ENCODE results near the gene UNC5A. TPM values are rescaled to one million over a fixed set of nuclear protein-coding genes. Genes with fewer than 3 reads are reported as not detected.
"Not testable (repeated sequence)": the region's sequence is repeated elsewhere in the genome, so short reads cannot be mapped to it uniquely, and the experiment has no call there.

UNC5A gene
- total RNA-seq, 6 experiments from 2014 or later, result not detected

GRCh38 chr5:176868126-176868525 is 57.8 kb downstream of the UNC5A start:
- Histone ChIP-seq H3K9me3 (no peaks in the 10 kb centered on the region), H3K27me3 (no peaks in the 10 kb centered on the region), H3K4me3 (no peak overlapping the region), H3K36me3 (no peaks in the 10 kb centered on the region), H3K4me1 (no peaks in the 10 kb centered on the region), H3K27ac (no peak overlapping the region)
- 83% methylated on average over 2 of the region's 14 CpGs for WGBS (ENCODE audit: insufficient coverage, low coverage, low lambda C conversion rate, missing lambda C conversion rate)
- intact Hi-C loops (cut with DNase I), result no loop called here
- TF ChIP-seq CTCF (IDR thresholded peaks at IDR 0.05) (no peak), POLR2A (IDR thresholded peaks at IDR 0.05) (no peak)
- ATAC-seq (no peak), DNase-seq (no peak)

- TF ChIP-seq CTCF (IDR thresholded peaks at IDR 0.05) (no peak), POLR2A (IDR thresholded peaks at IDR 0.05) (no peak)
- no peaks in the 10 kb centered on the region for H3K27me3 ChIP-seq
- no peaks in the 10 kb centered on the region for H3K9me3 ChIP-seq
- DNase-seq (no peak), ATAC-seq (no peak)
- WGBS (ENCODE audit: insufficient coverage, low coverage, low lambda C conversion rate, missing lambda C conversion rate), result 20% methylated on average over 1 of the region's 20 CpGs
- no peak overlapping the region for H3K27ac ChIP-seq
- H3K4me1 ChIP-seq, result no peaks in the 10 kb centered on the region
- no peaks in the 10 kb centered on the region for H3K36me3 ChIP-seq
- no peak overlapping the region for H3K4me3 ChIP-seq
- intact Hi-C loops (cut with DNase I), result no loop called here
These were observed 58.4 kb downstream of the UNC5A start for GRCh38 chr5:176868731-176869130.

- Histone ChIP-seq H3K36me3 (no peaks in the 10 kb centered on the region), H3K27ac (no peak overlapping the region), H3K9me3 (no peaks in the 10 kb centered on the region), H3K4me1 (no peaks in the 10 kb centered on the region), H3K27me3 (no peaks in the 10 kb centered on the region), H3K4me3 (no peak overlapping the region)
- ATAC-seq (peak in 1 of 4 donors; percentile 27), DNase-seq (no peak)
- intact Hi-C loops (cut with DNase I), result no loop called here
- 50% methylated on average over 1 of the region's 38 CpGs for WGBS (ENCODE audit: insufficient coverage, low coverage, low lambda C conversion rate, missing lambda C conversion rate)
- no peak for TF ChIP-seq CTCF (IDR thresholded peaks at IDR 0.05)
- TF ChIP-seq POLR2A (IDR thresholded peaks at IDR 0.05), result no peak
These were observed 59.2 kb downstream of the UNC5A start for GRCh38 chr5:176869501-176870109.

- no peaks in the 10 kb centered on the region for H3K27me3 ChIP-seq
- intact Hi-C loops (cut with DNase I), result no loop called here
- no CpG with 5 or more reads among the region's 17 CpGs for WGBS (ENCODE audit: insufficient coverage, low coverage, low lambda C conversion rate, missing lambda C conversion rate)
- ATAC-seq (peak; percentile 71 to 89 (median 80)), DNase-seq (peak in 2 of 3 donors; percentile 63 to 87)
- no peak overlapping the region for H3K27ac ChIP-seq
- no peak for TF ChIP-seq POLR2A (IDR thresholded peaks at IDR 0.05)
- peak; percentile 7 to 56 (median 32) for TF ChIP-seq CTCF (IDR thresholded peaks at IDR 0.05)
- no peaks in the 10 kb centered on the region for H3K4me1 ChIP-seq
- H3K9me3 ChIP-seq, result no peaks in the 10 kb centered on the region
- H3K4me3 ChIP-seq, result no peak overlapping the region
- H3K36me3 ChIP-seq, result no peaks in the 10 kb centered on the region
These were observed 59.8 kb downstream of the UNC5A start for GRCh38 chr5:176870110-176870591.

- WGBS (ENCODE audit: insufficient coverage, low coverage, low lambda C conversion rate, missing lambda C conversion rate), result 52% methylated on average over 5 of the region's 10 CpGs
- not testable (repeated sequence) for ATAC-seq, DNase-seq
These were observed 60.3 kb downstream of the UNC5A start for GRCh38 chr5:176870644-176871043.

GRCh38 chr5:176872586-176872985 is 62.2 kb downstream of the UNC5A start:
- 35% methylated on average over 2 of the region's 2 CpGs for WGBS (ENCODE audit: insufficient coverage, low coverage, low lambda C conversion rate, missing lambda C conversion rate)
- H3K27ac ChIP-seq; H3K4me3 ChIP-seq; H3K4me1 ChIP-seq; H3K9me3 ChIP-seq; H3K27me3 ChIP-seq; ATAC-seq; intact Hi-C loops (cut with DNase I); DNase-seq; H3K36me3 ChIP-seq: not testable (repeated sequence)

More at GRCh38 chr5:176870644-176871043, 60.3 kb downstream of the UNC5A start:
- H3K27me3 ChIP-seq; H3K27ac ChIP-seq; intact Hi-C loops (cut with DNase I); H3K4me3 ChIP-seq; H3K36me3 ChIP-seq; H3K9me3 ChIP-seq; H3K4me1 ChIP-seq: not testable (repeated sequence)

- WGBS (ENCODE audit: insufficient coverage, low coverage, low lambda C conversion rate, missing lambda C conversion rate), result 49% methylated on average over 2 of the region's 2 CpGs
- intact Hi-C loops (cut with DNase I); ATAC-seq; H3K36me3 ChIP-seq; H3K4me1 ChIP-seq; H3K9me3 ChIP-seq; H3K27ac ChIP-seq; H3K4me3 ChIP-seq; DNase-seq; H3K27me3 ChIP-seq: not testable (repeated sequence)
These were observed 62.7 kb downstream of the UNC5A start for GRCh38 chr5:176873011-176873410.
